Measurements from ENCODE around the gene CD58.
A peak's percentile ranks its signal among the peaks of the same experiment; 100 is the strongest.
"Not testable (repeated sequence)": the region's sequence is repeated elsewhere in the genome, so short reads cannot be mapped to it uniquely, and the experiment has no call there.

The CD58 gene

GRCh38 chr1:116570358-116571214 lies at the start of gene CD58:
CD58 (minus strand) TSS chr1:116571026; CDS start chr1:116570972, 54 bp downstream.
- peak; percentile 23 for TF ChIP-seq CTCF (IDR thresholded peaks at IDR 0.05; ENCODE audit: low read depth, low read length)
- DNase-seq (ENCODE audit: low read depth in 2 of 2) = peak; percentile 81 to 90
- peak within 1 kb of the TSS; percentile 77 to 79 for H3K4me3 ChIP-seq (replicated peaks in 1 of 2; ENCODE audit: low read depth in 2 of 2, low read length in 2 of 2)

- DNase-seq (ENCODE audit: low read depth in 2 of 2); H3K4me3 ChIP-seq (replicated peaks in 1 of 2; ENCODE audit: low read depth in 2 of 2, low read length in 2 of 2): not testable (repeated sequence)
Observed at GRCh38 chr1:116620392-116620791, 49.6 kb upstream of the CD58 start.

GRCh38 chr1:116619106-116619505 lies 48.3 kb upstream of the CD58 start:
- DNase-seq (ENCODE audit: low read depth in 2 of 2); H3K4me3 ChIP-seq (replicated peaks in 1 of 2; ENCODE audit: low read depth in 2 of 2, low read length in 2 of 2): not testable (repeated sequence)

- peak in 1 of 2 donors; percentile 18 for DNase-seq (ENCODE audit: low read depth in 2 of 2)
- not testable (repeated sequence) for H3K4me3 ChIP-seq (replicated peaks in 1 of 2; ENCODE audit: low read depth in 2 of 2, low read length in 2 of 2)
Observed at GRCh38 chr1:116617808-116618207, 47.0 kb upstream of the CD58 start.

- DNase-seq (ENCODE audit: low read depth in 2 of 2) = not testable (repeated sequence)
Observed at GRCh38 chr1:116613825-116614224, 43.0 kb upstream of the CD58 start.

GRCh38 chr1:116609801-116610371 lies 39.1 kb upstream of the CD58 start:
- DNase-seq (ENCODE audit: low read depth in 2 of 2); H3K4me3 ChIP-seq (replicated peaks in 1 of 2; ENCODE audit: low read depth in 2 of 2, low read length in 2 of 2): not testable (repeated sequence)

More at GRCh38 chr1:116613825-116614224, 43.0 kb upstream of the CD58 start:
- not testable (repeated sequence) for H3K4me3 ChIP-seq (replicated peaks in 1 of 2; ENCODE audit: low read depth in 2 of 2, low read length in 2 of 2)

GRCh38 chr1:116608841-116609240 lies 38.0 kb upstream of the CD58 start:
- DNase-seq (ENCODE audit: low read depth in 2 of 2); H3K4me3 ChIP-seq (replicated peaks in 1 of 2; ENCODE audit: low read depth in 2 of 2, low read length in 2 of 2): not testable (repeated sequence)

GRCh38 chr1:116608151-116608550 lies 37.3 kb upstream of the CD58 start:
- DNase-seq (ENCODE audit: low read depth in 2 of 2); H3K4me3 ChIP-seq (replicated peaks in 1 of 2; ENCODE audit: low read depth in 2 of 2, low read length in 2 of 2): not testable (repeated sequence)

GRCh38 chr1:116607463-116607862 lies 36.6 kb upstream of the CD58 start:
- H3K4me3 ChIP-seq (replicated peaks in 1 of 2; ENCODE audit: low read depth in 2 of 2, low read length in 2 of 2); DNase-seq (ENCODE audit: low read depth in 2 of 2): not testable (repeated sequence)

GRCh38 chr1:116606067-116606466 lies 35.2 kb upstream of the CD58 start:
- not testable (repeated sequence) for H3K4me3 ChIP-seq (replicated peaks in 1 of 2; ENCODE audit: low read depth in 2 of 2, low read length in 2 of 2)
- peak in 1 of 2 donors; percentile 10 for DNase-seq (ENCODE audit: low read depth in 2 of 2)

GRCh38 chr1:116605315-116605714 lies 34.5 kb upstream of the CD58 start:
- TF ChIP-seq CTCF (IDR thresholded peaks at IDR 0.05; ENCODE audit: low read depth, low read length) = no peak
- H3K4me3 ChIP-seq (replicated peaks in 1 of 2; ENCODE audit: low read depth in 2 of 2, low read length in 2 of 2) = no peak overlapping the region
- no peak for DNase-seq (ENCODE audit: low read depth in 2 of 2)

GRCh38 chr1:116604408-116604807 lies 33.6 kb upstream of the CD58 start:
- H3K4me3 ChIP-seq (replicated peaks in 1 of 2; ENCODE audit: low read depth in 2 of 2, low read length in 2 of 2); DNase-seq (ENCODE audit: low read depth in 2 of 2): not testable (repeated sequence)

- H3K4me3 ChIP-seq (replicated peaks in 1 of 2; ENCODE audit: low read depth in 2 of 2, low read length in 2 of 2); DNase-seq (ENCODE audit: low read depth in 2 of 2): not testable (repeated sequence)
Observed at GRCh38 chr1:116603646-116604045, 32.8 kb upstream of the CD58 start.

GRCh38 chr1:116599369-116599768 lies 28.5 kb upstream of the CD58 start:
- not testable (repeated sequence) for H3K4me3 ChIP-seq (replicated peaks in 1 of 2; ENCODE audit: low read depth in 2 of 2, low read length in 2 of 2); DNase-seq (ENCODE audit: low read depth in 2 of 2)

- DNase-seq (ENCODE audit: low read depth in 2 of 2); H3K4me3 ChIP-seq (replicated peaks in 1 of 2; ENCODE audit: low read depth in 2 of 2, low read length in 2 of 2): not testable (repeated sequence)
Observed at GRCh38 chr1:116598420-116599036, 27.7 kb upstream of the CD58 start.

- not testable (repeated sequence) for H3K4me3 ChIP-seq (replicated peaks in 1 of 2; ENCODE audit: low read depth in 2 of 2, low read length in 2 of 2); DNase-seq (ENCODE audit: low read depth in 2 of 2)
Observed at GRCh38 chr1:116597388-116597787, 26.6 kb upstream of the CD58 start.
